Measurements from ENCODE around the gene IL6.
A peak's percentile ranks its signal among the peaks of the same experiment; 100 is the strongest.
"Not testable (repeated sequence)": the region's sequence is repeated elsewhere in the genome, so short reads cannot be mapped to it uniquely, and the experiment has no call there.

IL6 gene

GRCh38 chr7:22726907-22727713, at the start of gene IL6:
Gene IL6, plus strand, starts transcription at chr7:22727200. Its CDS starts 63 bp downstream, at chr7:22727263.
- DNase-seq (ENCODE audit: insufficient read length, low spot score) (no peak), FAIRE-seq (no peak)

DNA sequence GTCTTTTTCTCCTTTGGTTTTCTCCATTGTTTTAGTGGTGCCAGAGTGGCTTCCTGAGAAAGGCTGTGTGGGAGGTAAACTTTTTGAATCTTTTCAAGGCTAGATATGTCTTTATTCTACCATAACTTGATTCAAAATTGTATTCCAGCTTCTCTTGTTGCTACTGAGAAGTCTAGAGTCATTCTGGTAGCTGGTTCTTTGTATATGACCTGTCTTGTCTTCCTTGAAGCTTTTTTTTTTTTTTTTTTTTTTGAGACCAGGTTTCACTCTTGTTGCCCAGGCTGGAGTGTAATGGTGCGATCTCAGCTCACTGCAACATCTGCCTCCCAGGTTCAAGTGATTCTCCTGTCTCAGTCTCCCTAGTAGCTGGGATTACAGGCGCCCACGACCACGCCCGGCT, 49.7 kb upstream of the IL6 start:
- FAIRE-seq; DNase-seq (ENCODE audit: insufficient read length, low spot score): not testable (repeated sequence)

DNA sequence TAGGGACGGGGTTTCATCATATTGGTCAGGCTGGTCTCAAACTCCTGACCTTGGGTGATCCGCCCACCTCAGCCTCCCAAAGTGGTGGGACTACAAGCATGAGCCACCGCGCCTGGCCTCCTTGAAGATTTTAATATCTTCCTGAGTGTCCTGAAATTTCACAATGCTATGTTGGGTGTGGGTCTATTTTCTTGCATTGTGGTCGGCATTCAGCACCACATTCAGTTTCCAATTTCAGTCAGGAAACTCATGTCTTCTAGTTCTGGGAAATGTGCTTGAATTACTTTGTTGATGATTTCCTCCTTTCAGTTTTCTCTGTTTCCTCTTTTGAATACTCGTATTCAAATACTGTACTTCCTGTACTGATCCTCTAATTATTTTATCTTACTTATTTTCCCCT, 49.3 kb upstream of the IL6 start:
- FAIRE-seq, result peak; percentile 69
- DNase-seq (ENCODE audit: insufficient read length, low spot score), result no peak

DNA sequence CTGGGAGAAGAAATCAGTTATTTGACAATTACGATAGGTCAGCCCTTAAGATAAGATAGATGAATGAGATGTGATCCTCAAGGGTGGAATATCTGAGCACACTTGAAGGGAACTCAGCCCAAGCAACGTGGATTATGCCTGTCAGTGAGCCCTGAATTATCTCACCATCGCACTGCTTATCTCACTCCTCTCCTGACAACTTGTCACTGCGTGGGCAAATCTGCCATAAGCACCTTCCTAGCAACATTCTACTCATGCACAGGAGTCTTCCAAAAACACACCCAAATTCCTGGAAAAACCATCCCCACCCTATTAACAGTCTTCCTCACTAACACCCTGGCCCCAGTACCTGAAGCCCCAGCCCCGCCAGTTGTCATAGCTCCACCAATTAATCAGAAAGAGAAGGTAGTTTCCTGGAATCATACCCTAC, 46.5 kb upstream of the IL6 start:
- FAIRE-seq, result no peak
- no peak for DNase-seq (ENCODE audit: insufficient read length, low spot score)

DNA sequence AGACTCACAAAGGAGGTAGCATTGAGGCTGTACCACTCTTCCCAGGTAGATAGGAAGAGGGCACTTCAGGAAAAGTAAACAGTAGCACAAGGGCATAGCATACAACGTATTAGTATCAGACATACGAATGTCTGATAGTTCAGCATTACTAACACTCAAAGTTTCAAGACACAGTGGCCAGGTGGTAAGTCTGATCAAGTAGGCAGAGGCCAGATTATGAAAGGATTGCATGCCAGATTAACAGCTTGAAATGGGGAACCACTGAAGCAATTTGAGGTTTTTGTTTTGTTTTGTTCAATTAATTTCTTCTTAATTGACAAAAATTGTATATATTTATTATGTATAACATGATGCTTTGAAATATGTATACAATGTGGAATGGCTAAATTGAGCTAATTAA, 45.7 kb upstream of the IL6 start:
- FAIRE-seq (no peak), DNase-seq (ENCODE audit: insufficient read length, low spot score) (no peak)

GRCh38 chr7:22681852-22682657, 44.9 kb upstream of the IL6 start:
- DNase-seq (ENCODE audit: insufficient read length, low spot score) (no peak), FAIRE-seq (no peak)

DNA sequence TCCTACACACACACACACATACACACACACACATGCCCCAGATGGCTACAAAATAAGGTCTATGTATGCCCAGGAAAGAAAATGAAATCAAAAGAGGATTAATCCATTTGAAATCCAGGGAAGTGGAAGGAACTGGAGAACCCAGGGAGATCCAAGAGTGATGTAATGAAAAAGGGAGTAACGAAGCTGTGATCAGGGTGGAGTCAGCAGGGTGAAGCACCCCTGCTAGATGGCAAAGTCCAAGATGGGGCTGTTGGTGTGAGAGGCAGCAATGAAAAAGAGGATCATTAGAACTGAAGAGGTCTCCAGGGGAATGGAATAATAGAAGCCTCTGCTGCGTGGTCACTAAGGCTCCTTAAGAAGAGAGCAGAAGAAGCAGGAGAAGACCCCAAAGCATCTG, 43.6 kb upstream of the IL6 start:
- no peak for FAIRE-seq
- no peak for DNase-seq (ENCODE audit: insufficient read length, low spot score)

DNA sequence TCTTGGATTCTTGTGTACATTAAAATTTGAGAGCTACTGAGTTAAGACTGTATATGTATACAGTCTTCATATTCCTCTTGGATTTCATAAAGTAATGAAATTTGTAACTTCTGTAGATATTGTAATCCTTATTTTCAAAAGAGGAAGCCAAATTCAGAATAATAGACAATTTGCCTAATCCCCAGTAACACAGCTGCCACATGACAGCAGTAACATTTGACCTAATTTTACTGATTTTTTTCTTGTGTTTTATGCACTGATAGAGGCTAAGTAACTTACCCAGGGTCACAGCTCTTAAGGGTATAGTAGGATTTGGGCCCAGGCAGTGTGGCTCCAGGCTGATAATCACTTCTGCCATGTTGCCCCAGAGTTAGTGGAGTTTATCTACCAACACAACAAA, 40.4 kb upstream of the IL6 start:
- FAIRE-seq, result no peak
- DNase-seq (ENCODE audit: insufficient read length, low spot score), result no peak

GRCh38 chr7:22688084-22688483, 38.9 kb upstream of the IL6 start:
- DNase-seq (ENCODE audit: insufficient read length, low spot score), result no peak
- FAIRE-seq, result no peak

DNA sequence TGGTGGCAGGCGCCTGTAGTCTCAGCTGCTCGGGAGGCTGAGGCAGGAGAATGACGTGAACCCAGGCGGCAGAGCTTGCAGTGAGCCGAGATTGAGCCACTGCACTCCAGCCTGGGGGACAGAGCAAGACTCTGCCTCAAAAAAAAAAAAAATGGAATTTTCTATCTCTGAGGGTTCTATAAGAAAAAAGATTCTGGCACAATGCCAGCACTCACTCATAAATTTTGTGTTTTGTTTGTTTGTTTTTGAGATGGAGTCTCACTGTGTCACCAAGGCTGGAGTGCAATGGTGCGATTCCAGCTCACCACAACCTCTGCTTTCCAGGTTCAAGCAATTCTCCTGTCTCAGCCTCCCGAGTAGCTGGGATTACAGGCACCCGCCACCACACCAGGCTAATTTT, 38.1 kb upstream of the IL6 start:
- not testable (repeated sequence) for FAIRE-seq; DNase-seq (ENCODE audit: insufficient read length, low spot score)

DNA sequence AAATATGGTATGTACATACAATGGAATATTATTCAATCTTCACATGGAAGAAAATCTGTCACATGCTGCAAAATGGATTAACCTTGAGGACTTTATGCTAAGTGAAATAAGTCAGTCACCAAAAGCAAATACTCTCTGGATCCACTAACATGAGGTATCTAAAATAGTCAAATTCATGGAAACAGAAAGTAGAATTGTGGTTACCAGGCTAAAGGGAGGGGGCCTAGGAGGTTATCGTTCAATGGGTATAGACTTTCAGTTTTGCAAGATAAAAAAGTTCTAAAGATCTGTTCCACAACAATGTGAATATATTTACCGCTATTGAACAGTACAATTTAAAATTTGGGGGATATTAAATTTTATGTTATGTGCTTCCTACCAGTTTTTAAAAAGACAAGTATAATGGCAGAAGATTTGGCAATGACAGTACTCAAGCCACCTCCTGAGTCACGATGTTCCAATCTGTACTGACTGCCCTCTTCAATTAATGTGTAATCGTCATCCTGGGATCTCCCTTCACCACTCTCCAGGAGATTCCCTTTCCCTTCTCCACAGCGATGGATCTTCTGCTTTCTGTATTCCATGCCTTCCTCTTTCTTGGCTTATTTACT, 32.3 kb upstream of the IL6 start:
- DNase-seq (ENCODE audit: insufficient read length, low spot score) (no peak), FAIRE-seq (peak; percentile 79)

DNA sequence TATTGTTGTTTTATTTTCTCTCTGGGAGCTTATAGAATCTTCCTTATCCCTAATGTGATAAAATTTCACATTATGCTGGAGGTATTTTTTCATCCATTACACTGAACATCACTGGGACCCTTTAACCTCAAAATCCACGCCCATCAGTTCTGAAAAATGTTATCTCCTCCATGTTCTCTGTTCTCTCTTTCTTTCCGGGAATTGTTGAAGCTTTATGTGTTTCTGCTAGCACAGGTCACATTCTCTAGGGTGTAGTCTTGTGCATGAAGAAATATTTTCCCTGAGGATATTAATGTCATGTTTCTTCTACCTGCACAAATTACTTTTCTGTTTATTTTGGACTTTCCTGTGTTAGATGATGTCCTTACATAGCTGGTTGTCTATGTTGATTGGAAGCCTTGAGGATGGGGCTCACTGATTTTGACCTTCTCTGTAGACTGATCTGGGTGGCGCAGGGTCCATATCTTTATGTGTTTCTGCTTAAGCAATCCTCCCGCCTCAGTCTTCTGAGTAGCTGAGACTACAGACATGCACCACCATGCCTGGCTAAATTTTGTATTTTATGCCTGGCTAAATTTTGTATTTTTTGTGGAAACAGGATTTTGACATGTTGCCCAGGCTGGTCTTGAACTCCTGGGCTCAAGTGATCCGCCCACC, 31.4 kb upstream of the IL6 start:
- DNase-seq (ENCODE audit: insufficient read length, low spot score), result no peak
- no peak for FAIRE-seq

- FAIRE-seq (peak; percentile 73), DNase-seq (ENCODE audit: insufficient read length, low spot score) (no peak)
Observed at GRCh38 chr7:22696541-22697228, 30.3 kb upstream of the IL6 start.

- FAIRE-seq (no peak), DNase-seq (ENCODE audit: insufficient read length, low spot score) (no peak)
Observed at GRCh38 chr7:22697322-22697859, 29.6 kb upstream of the IL6 start.

DNA sequence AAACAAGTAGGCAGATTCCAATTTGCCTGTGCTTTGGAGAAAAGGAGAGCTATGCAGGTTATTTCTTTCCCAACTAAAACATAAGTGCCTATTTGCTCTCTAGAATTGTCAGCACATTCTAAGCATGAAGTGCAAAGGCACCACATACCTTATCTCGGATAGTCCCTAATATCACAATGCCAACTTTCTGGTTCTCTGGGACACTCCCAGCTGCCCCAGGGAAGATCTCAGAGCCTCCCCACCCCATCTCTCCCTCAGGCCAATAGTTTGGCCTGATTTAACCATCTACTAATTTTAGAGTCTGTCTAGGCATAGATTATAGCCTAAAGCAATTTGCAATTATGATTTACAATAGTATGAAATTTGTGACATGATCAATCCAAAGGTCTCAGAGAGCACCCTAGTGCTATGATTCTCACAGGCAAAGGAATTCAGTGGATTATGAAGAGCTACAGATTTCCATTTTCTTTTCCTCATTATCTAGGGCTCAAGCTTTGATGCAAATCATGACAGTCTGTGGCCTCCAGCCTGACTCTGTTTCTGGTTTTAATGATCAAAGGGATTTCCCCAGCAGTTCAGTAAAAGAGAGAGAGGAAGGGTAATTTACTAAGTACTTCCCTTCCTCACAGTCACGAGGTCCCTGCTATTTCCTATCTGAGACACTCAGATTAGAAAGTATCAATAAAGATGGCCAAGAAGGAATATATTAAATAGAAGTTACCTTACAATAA, 29.0 kb upstream of the IL6 start:
- FAIRE-seq (peak; percentile 87), DNase-seq (ENCODE audit: insufficient read length, low spot score) (peak; percentile 23)

GRCh38 chr7:22698767-22699166, 28.2 kb upstream of the IL6 start:
- DNase-seq (ENCODE audit: insufficient read length, low spot score) (no peak), FAIRE-seq (peak; percentile 71)

GRCh38 chr7:22700559-22701002, 26.4 kb upstream of the IL6 start:
- no peak for FAIRE-seq
- no peak for DNase-seq (ENCODE audit: insufficient read length, low spot score)

- FAIRE-seq, result no peak
- no peak for DNase-seq (ENCODE audit: insufficient read length, low spot score)
Observed at GRCh38 chr7:22702516-22702915, 24.5 kb upstream of the IL6 start.

DNA sequence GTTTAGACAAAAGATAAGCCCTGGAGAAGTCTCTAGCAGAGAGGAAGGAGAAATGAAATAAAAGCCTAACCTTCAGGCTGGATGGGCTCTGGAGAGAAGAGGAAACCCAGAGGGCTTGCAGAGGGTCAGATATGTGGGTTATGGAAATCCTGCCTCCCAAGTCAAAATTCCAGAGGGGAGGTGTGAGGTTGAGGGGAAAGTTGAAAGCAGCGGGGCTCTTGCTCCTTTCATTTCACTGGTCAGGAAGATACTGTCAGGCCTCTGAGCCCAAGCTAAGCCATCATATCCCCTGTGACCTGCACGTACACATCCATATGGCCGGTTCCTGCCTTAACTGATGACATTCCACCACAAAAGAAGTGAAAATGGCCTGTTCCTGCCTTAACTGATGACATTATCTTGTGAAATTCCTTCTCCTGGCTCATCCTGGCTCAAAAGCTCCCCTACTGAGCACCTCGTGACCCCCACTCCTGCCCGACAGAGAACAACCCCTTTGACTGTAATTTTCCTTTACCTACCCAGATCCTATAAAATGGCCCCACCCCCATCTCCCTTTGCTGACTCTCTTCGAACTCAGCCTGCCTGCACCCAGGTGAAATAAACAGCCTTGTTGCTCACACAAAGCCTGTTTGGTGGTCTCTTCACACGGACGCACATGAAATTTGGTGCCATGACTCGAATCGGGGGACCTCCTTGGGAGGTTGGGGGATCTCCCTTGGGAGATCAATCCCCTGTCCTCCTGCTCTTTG, 23.7 kb upstream of the IL6 start:
- FAIRE-seq; DNase-seq (ENCODE audit: insufficient read length, low spot score): not testable (repeated sequence)

All from GM19239 (cell line).